Erythroblast (primary cell): Measurements from ENCODE around the gene THAP8.

Source experiments
- DNase-seq, 2 experiments: peaks; one replicate each; lab custom pipeline; 2025; lab: John Stamatoyannopoulos, UW
- GATA1 ChIP-seq: IDR thresholded peaks from 2 replicates; pipeline ENCODE4 v1.6.1; 2011; ENCODE audit warnings: low read depth, mild to moderate bottlenecking, control low read depth, low read length, moderate library complexity
- POLR2A ChIP-seq: IDR thresholded peaks from 2 replicates; pipeline ENCODE4 v1.6.1; 2011; ENCODE audit warnings: mild to moderate bottlenecking, low read length

The THAP8 gene, protein sequence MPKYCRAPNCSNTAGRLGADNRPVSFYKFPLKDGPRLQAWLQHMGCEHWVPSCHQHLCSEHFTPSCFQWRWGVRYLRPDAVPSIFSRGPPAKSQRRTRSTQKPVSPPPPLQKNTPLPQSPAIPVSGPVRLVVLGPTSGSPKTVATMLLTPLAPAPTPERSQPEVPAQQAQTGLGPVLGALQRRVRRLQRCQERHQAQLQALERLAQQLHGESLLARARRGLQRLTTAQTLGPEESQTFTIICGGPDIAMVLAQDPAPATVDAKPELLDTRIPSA

DNA sequence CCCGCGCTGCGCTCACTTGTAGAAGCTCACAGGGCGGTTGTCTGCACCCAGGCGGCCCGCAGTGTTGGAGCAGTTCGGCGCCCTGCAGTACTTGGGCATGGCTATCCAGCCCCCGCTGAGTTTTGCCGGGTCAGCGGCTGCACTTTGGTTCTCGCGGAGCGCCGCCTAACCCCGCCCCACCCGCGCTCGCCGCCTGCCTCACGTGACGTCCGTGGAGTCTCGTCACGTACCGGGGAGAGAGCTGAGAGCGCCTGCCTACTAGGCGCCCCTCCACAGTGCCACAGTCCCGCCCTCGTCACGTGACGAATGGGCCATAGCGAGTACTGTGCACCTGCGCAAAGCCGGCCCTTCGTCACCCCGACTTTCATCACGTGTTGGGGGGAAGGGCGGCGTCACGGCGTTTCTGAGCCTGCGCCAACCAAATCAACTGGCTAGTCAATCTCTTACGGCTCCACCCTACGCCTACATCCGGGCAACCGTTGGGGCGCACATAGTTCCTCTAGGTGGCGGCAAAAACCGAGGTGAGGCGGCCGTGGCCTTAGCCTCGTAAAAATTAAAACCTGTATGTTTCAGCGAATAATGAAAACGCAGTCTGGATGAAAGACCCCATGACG, at the start of gene THAP8:
Gene THAP8 (minus strand): TSS at position 167 of the 614 bp plus-strand sequence. CDS start 68 bp downstream, at position 99.
- DNase-seq, result peak; percentile 100
- TF ChIP-seq GATA1 (no peak), POLR2A (peak; percentile 82)

GRCh38 chr19:36103040-36103626, 49.0 kb upstream of the THAP8 start:
- DNase-seq, result no peak
- no peak for TF ChIP-seq POLR2A
- no peak for TF ChIP-seq GATA1

DNA sequence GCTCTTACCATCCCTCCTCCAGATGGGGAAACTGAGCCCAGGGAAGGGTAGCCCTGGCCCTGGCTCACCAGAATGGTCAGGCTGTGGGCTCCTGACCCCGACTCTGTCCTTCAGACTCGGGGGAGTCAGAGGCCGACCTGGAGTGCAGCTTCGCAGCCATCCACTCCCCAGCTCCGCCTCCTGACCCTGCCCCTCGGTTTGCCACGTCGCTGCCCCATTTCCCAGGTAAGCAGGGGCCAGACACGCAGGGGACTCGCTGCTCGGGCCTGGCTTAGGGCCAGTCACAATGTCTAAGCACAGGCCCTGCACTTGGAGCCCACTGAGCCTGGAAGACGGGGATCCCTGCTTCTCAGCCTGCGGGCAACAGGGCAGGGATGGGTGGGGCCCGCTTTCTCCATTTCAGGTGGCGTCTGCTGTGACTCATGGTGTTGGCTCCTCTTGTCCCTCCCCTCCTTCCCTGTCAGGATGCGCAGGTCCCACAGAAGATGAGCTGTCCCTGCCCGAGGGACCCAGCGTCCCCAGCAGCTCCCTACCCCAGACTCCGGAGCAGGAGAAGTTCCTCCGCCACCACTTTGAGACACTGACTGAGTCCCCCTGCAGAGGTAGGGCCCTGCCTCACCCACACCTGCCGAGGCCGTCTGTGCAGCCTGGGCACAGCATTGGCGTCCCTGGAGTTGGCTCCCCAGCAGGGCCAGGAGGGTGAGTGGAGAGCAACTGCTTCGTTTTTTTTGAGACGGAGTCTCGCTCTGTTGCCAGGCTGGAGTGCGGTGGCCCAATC, 47.7 kb upstream of the THAP8 start:
- no peak for DNase-seq
- no peak for TF ChIP-seq GATA1
- TF ChIP-seq POLR2A, result no peak

DNA sequence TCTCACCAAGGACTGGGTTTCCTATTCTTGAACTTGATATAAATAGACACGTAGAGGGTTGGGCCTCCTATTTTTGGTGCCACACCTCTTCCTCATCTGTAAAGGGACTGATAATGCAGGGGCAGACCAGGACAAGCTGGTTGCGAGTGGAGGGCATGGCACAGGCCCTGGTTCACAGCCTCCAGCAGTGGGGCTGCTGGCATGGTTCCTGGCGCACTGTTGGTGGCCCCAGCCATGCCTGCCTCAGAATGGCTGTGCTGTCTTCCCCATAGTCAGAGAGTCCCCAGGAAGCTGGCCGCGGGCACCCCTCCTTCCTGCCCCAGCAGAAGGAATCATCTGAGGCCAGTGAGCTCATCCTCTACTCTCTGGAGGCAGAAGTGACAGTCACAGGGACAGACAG, 46.4 kb upstream of the THAP8 start:
- TF ChIP-seq GATA1, result no peak
- peak; percentile 55 for TF ChIP-seq POLR2A
- DNase-seq, result peak; percentile 62 to 80

GRCh38 chr19:36099166-36099785, 45.2 kb upstream of the THAP8 start:
- DNase-seq, result no peak
- no peak for TF ChIP-seq GATA1
- TF ChIP-seq POLR2A, result no peak

DNA sequence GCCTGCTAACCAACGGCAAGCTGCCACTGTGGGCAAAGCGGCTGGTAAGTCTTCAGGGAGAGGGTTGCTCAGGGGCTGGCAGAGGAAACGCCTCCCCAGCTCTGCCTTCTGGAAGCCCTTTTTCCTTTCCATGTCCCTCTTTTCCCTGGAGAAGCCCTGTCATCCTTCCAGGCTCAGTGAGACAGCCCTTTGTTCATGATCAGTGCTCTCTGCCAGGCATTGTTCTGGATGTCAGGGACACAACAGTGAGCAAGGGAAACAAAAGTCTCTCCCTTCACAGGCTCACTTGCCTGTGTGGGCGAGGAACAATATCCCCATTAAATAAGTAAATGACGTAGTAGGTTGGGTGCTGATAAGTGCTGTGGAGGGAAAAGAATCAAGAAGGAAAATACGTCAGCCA, 43.0 kb upstream of the THAP8 start:
- DNase-seq, result no peak
- TF ChIP-seq GATA1, result no peak
- TF ChIP-seq POLR2A, result no peak

DNA sequence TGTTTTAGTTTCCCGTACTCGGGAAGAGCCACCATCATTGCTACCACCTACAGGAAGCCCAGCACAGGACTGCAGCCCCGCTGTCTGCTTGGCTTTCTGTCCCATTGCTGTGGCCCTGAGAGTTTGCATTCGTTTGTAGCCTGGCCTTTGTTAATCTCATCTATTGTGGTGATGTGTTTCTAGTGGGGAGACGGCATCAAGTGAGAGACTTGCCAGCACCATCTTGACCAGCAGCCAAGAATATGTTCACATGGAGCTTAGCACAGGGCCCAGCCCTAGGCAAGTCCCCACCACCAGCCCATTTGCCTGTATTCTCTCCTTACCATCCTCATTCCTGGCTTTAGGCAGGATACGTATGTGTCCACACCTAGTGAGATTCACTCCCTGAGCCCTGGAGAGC, 39.6 kb upstream of the THAP8 start:
- no peak for TF ChIP-seq GATA1
- no peak for TF ChIP-seq POLR2A
- DNase-seq, result no peak

DNA sequence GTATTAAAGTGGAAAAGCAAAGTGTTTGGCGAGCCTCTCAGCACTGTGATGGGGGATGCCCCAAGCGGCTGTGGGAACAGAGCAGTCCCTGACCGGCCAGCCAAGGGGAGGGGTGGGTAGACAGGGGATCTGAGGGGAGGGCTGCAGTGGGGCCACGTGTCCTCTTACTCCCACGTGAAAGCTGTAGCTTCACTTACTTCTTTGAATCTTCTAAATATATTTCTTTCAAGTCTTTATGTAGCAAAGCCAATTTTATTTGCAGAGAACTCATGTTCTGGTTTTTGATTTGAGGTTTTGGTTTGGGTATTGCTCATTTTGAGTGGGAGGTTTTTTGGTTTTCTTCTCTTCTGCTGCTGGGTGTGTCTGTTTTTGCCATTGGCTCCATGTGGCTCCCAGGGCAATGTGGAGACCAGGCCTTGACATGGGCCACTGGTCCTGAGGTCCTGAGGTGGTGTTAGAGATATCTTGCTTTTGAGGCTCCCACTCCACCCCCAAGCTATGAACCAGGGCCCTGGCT, 39.1 kb upstream of the THAP8 start:
- no peak for TF ChIP-seq POLR2A
- no peak for TF ChIP-seq GATA1
- DNase-seq, result no peak

- no peak for TF ChIP-seq GATA1
- TF ChIP-seq POLR2A, result no peak
- DNase-seq, result no peak
Observed at GRCh38 chr19:36092566-36092965, 38.5 kb upstream of the THAP8 start.

DNA sequence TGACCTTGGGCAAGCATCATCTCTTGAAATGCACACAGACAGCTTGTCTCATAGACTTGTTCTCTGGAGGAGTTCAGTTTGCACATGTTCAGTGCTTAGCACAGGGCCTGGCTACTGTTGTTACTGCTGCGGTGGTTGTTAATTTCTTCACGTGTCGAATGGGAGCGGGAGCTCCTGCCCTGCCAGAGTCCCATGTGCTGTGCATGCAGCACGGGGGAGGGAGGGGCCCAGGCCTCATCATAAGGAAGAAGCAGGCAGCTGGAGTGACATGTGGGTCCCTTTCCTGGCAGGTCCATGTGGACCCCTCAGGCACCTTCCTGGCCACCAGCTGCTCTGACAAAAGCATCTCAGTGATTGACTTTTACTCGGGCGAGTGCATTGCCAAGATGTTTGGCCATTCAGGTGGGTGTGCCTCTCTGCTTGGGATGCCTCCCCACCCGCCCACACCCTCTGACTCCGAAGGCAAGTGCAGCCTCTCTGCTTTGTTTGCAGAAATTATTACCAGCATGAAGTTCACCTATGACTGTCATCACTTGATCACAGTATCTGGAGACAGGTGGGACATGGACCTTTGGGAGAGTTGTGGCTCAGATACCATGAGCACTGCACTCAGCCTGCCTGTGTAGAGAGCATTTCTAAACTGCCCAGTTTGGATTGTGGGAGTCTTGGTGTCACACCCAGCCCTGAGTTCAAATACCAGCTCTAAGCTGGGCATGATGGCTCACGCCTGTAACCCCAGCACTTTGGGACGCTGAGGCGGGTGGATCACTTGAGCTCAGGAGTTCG, 37.0 kb upstream of the THAP8 start:
- no peak for DNase-seq
- TF ChIP-seq GATA1, result no peak
- TF ChIP-seq POLR2A, result no peak

- TF ChIP-seq GATA1 (no peak), POLR2A (no peak)
- DNase-seq, result no peak
Observed at GRCh38 chr19:36089847-36090246, 35.8 kb upstream of the THAP8 start.

DNA sequence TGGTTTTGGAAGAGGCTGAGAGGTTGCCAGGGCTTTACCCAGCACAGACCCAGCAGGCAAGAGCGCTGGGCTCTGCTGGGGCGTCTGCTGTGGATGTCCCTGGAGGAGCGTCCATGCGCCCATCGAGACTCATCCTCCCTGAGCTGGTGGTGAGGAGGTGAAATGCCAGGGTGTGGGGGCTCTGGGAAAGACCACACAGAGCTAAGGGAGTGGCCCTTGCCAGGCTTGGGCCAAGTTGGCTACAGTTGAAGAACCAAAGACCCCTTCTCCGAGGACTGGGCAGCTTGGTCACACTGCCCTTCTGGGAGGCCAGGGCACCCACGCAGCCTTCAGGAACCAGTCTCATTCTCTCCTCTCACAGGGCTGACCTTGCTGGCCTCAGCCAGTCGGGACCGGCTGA, 32.2 kb upstream of the THAP8 start:
- TF ChIP-seq POLR2A (no peak), GATA1 (no peak)
- no peak for DNase-seq
